Measurements from ENCODE around the gene FAM228A. TPM values are rescaled to one million over a fixed set of nuclear protein-coding genes. Genes with fewer than 3 reads are reported as not detected.
"Not testable (repeated sequence)": the region's sequence is repeated elsewhere in the genome, so short reads cannot be mapped to it uniquely, and the experiment has no call there.

Gene FAM228A
- total RNA-seq, 1 experiment from 2014 or later, result not detected

GRCh38 chr2:24190503-24190902, 15.7 kb downstream of the FAM228A start:
- TF ChIP-seq, protein P1, sequence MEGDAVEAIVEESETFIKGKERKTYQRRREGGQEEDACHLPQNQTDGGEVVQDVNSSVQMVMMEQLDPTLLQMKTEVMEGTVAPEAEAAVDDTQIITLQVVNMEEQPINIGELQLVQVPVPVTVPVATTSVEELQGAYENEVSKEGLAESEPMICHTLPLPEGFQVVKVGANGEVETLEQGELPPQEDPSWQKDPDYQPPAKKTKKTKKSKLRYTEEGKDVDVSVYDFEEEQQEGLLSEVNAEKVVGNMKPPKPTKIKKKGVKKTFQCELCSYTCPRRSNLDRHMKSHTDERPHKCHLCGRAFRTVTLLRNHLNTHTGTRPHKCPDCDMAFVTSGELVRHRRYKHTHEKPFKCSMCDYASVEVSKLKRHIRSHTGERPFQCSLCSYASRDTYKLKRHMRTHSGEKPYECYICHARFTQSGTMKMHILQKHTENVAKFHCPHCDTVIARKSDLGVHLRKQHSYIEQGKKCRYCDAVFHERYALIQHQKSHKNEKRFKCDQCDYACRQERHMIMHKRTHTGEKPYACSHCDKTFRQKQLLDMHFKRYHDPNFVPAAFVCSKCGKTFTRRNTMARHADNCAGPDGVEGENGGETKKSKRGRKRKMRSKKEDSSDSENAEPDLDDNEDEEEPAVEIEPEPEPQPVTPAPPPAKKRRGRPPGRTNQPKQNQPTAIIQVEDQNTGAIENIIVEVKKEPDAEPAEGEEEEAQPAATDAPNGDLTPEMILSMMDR (conservative IDR thresholded peaks at IDR 0.05), result no peak
- TF ChIP-seq EZH2 (IDR thresholded peaks at IDR 0.05; ENCODE audit: low read depth), result no peak
- no TSS peak for BruUV-seq (replicated peaks)
- no peaks in the 10 kb centered on the region for H3F3A ChIP-seq (ENCODE audit: insufficient read depth, low read depth)
- no peak overlapping the region for H3K27ac ChIP-seq
- H3K4me3 ChIP-seq, result no peak overlapping the region
- H4K20me1 ChIP-seq (ENCODE audit: insufficient read depth), result no peaks in the 10 kb centered on the region
- ChIA-PET POLR2A (ENCODE audit: unreplicated experiment) (no interaction called here), CTCF (no interaction called here)
- H3K4me2 ChIP-seq, result no peak overlapping the region
- no peaks in the 10 kb centered on the region for H3K27me3 ChIP-seq (ENCODE audit: insufficient read depth, low read depth)
- DNase-seq, result no peak
- intact Hi-C loops (cut with micrococcal nuclease; ENCODE audit: unreplicated experiment), result no loop called here
- H3K9me3 ChIP-seq (ENCODE audit: insufficient read depth, low read depth), result no peaks in the 10 kb centered on the region
- H3K79me2 ChIP-seq (ENCODE audit: low read depth), result no peaks in the 10 kb centered on the region
- H3K4me1 ChIP-seq (replicated peaks; ENCODE audit: insufficient read depth), result no peaks in the 10 kb centered on the region
- H2AFZ ChIP-seq, result no peak overlapping the region
- no peaks in the 10 kb centered on the region for H3K36me3 ChIP-seq (ENCODE audit: low read depth)
- H3K9me2 ChIP-seq (ENCODE audit: insufficient read depth), result no peaks in the 10 kb centered on the region

GRCh38 chr2:24191156-24191555, 16.3 kb downstream of the FAM228A start:
- intact Hi-C loops (cut with micrococcal nuclease; ENCODE audit: unreplicated experiment), result no loop called here
- Histone ChIP-seq H3K4me1 (replicated peaks; ENCODE audit: insufficient read depth) (no peaks in the 10 kb centered on the region), H4K20me1 (ENCODE audit: insufficient read depth) (no peaks in the 10 kb centered on the region), H3K27ac (no peak overlapping the region), H3K79me2 (ENCODE audit: low read depth) (no peaks in the 10 kb centered on the region), H2AFZ (no peak overlapping the region), H3K4me2 (no peak overlapping the region), H3K9me2 (ENCODE audit: insufficient read depth) (no peaks in the 10 kb centered on the region), H3K27me3 (ENCODE audit: insufficient read depth, low read depth) (no peaks in the 10 kb centered on the region), H3F3A (ENCODE audit: insufficient read depth, low read depth) (no peaks in the 10 kb centered on the region), H3K4me3 (no peak overlapping the region), H3K9me3 (ENCODE audit: insufficient read depth, low read depth) (no peaks in the 10 kb centered on the region), H3K36me3 (ENCODE audit: low read depth) (no peaks in the 10 kb centered on the region)
- no TSS peak for BruUV-seq (replicated peaks)
- DNase-seq, result no peak
- POLR2A ChIA-PET (ENCODE audit: unreplicated experiment), result no interaction called here
- CTCF ChIA-PET, result no interaction called here
- TF ChIP-seq EZH2 (IDR thresholded peaks at IDR 0.05; ENCODE audit: low read depth), result no peak
- TF ChIP-seq, protein P1 (conservative IDR thresholded peaks at IDR 0.05), result no peak

DNA sequence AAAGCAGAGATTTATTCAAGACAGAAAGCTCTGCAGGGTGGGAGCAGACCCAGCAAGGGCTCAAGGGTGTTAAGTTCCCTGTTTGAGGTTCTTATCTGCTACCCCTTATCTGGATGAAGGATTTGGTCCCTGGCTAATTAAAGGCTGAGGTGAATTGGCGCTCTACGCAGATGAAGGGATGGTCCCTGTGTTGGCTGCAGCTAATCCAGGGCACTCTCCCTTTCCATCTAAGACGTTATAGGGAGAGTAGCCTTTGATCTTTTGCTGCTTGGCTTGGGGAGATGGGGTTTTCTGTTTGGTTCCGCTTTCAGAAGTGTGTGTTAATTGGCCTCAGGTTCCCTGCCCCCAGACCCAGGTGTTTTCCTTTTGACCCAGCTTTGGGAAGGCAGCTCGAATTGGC, 17.0 kb downstream of the FAM228A start:
- intact Hi-C loops (cut with micrococcal nuclease; ENCODE audit: unreplicated experiment), result no loop called here
- H3F3A ChIP-seq (ENCODE audit: insufficient read depth, low read depth), result no peaks in the 10 kb centered on the region
- H3K27ac ChIP-seq, result no peak overlapping the region
- no peaks in the 10 kb centered on the region; the same call in 1 of the 2 replicates for H3K27me3 ChIP-seq (ENCODE audit: insufficient read depth, low read depth)
- POLR2A ChIA-PET (ENCODE audit: unreplicated experiment), result no interaction called here
- H3K9me3 ChIP-seq (ENCODE audit: insufficient read depth, low read depth), result no peaks in the 10 kb centered on the region
- no peaks in the 10 kb centered on the region for H3K36me3 ChIP-seq (ENCODE audit: low read depth)
- BruUV-seq (replicated peaks), result no TSS peak
- H3K4me2 ChIP-seq, result no peak overlapping the region
- CTCF ChIA-PET, result no interaction called here
- H3K9me2 ChIP-seq (ENCODE audit: insufficient read depth), result no peaks in the 10 kb centered on the region
- no peaks in the 10 kb centered on the region for H4K20me1 ChIP-seq (ENCODE audit: insufficient read depth)
- no peak overlapping the region for H2AFZ ChIP-seq
- H3K4me1 ChIP-seq (replicated peaks; ENCODE audit: insufficient read depth), result no peaks in the 10 kb centered on the region
- TF ChIP-seq, protein P1 (conservative IDR thresholded peaks at IDR 0.05), result no peak
- no peak for TF ChIP-seq EZH2 (IDR thresholded peaks at IDR 0.05; ENCODE audit: low read depth)
- no peak for DNase-seq
- no peaks in the 10 kb centered on the region for H3K79me2 ChIP-seq (ENCODE audit: low read depth)
- no peak overlapping the region for H3K4me3 ChIP-seq

- H3K4me2 ChIP-seq; H3F3A ChIP-seq (ENCODE audit: insufficient read depth, low read depth); H3K79me2 ChIP-seq (ENCODE audit: low read depth); H3K9me3 ChIP-seq (ENCODE audit: insufficient read depth, low read depth); H4K20me1 ChIP-seq (ENCODE audit: insufficient read depth); H2AFZ ChIP-seq; H3K9me2 ChIP-seq (ENCODE audit: insufficient read depth); DNase-seq; BruUV-seq (replicated peaks); intact Hi-C loops (cut with micrococcal nuclease; ENCODE audit: unreplicated experiment); H3K27ac ChIP-seq; POLR2A ChIA-PET (ENCODE audit: unreplicated experiment); H3K36me3 ChIP-seq (ENCODE audit: low read depth); H3K4me3 ChIP-seq; H3K27me3 ChIP-seq (ENCODE audit: insufficient read depth, low read depth); H3K4me1 ChIP-seq (replicated peaks; ENCODE audit: insufficient read depth); CTCF ChIA-PET: not testable (repeated sequence)
These were observed 22.4 kb downstream of the FAM228A start for GRCh38 chr2:24197213-24197612.

Measured in PC-9 (cell line).